ENCODE results near the gene PKD1.

Gene PKD1

GRCh38 chr16:2167068-2167638, 31.5 kb upstream of the PKD1 start:
- no peak for DNase-seq

- no peak for DNase-seq
These were observed 30.8 kb upstream of the PKD1 start for GRCh38 chr16:2166263-2167067.

- DNase-seq, result no peak
These were observed 30.2 kb upstream of the PKD1 start for GRCh38 chr16:2165861-2166260.

GRCh38 chr16:2163211-2163881, 27.6 kb upstream of the PKD1 start:
- no peak for DNase-seq

- no peak for DNase-seq
These were observed 27.0 kb upstream of the PKD1 start for GRCh38 chr16:2162676-2163118.

GRCh38 chr16:2161911-2162310, 26.2 kb upstream of the PKD1 start:
- DNase-seq, result no peak

- no peak for DNase-seq
These were observed 25.3 kb upstream of the PKD1 start for GRCh38 chr16:2160915-2161551.

- DNase-seq, result no peak
These were observed 23.6 kb upstream of the PKD1 start for GRCh38 chr16:2159175-2159838.

GRCh38 chr16:2158262-2158638, 22.6 kb upstream of the PKD1 start:
- no peak for DNase-seq

GRCh38 chr16:2157480-2158261, 22.0 kb upstream of the PKD1 start:
- no peak for DNase-seq

GRCh38 chr16:2156849-2157224, 21.1 kb upstream of the PKD1 start:
- DNase-seq, result no peak

GRCh38 chr16:2155977-2156848, 20.5 kb upstream of the PKD1 start:
- no peak for DNase-seq

GRCh38 chr16:2155091-2155950, 19.6 kb upstream of the PKD1 start, which contains the start of gene TRAF7:
TRAF7 (plus strand) TSS chr16:2155782; CDS start chr16:2163921, 8,139 bp downstream.
- peak; percentile 99 for DNase-seq

GRCh38 chr16:2154533-2155090, 18.9 kb upstream of the PKD1 start:
- DNase-seq, result no peak

- DNase-seq, result no peak
These were observed 17.2 kb upstream of the PKD1 start for GRCh38 chr16:2152695-2153506.

- DNase-seq, result no peak
These were observed 15.7 kb upstream of the PKD1 start for GRCh38 chr16:2151188-2152091.

GRCh38 chr16:2150418-2151187, 14.9 kb upstream of the PKD1 start:
- DNase-seq, result no peak
